GM18870 (cell line): ENCODE measurements around the gene CD55.
"Not testable (repeated sequence)": the region's sequence is repeated elsewhere in the genome, so short reads cannot be mapped to it uniquely, and the experiment has no call there.

Experiments
- ATAC-seq: cut with Tn5 transposase; IDR thresholded peaks from one replicate; pipeline ENCODE4 v1.9.1; 2021; ENCODE audit warnings: moderate library complexity; ENCODE audit not compliant: unreplicated experiment

The CD55 gene

GRCh38 chr1:207305489-207305873 is 16.0 kb upstream of the CD55 start:
- ATAC-seq, result no peak

DNA sequence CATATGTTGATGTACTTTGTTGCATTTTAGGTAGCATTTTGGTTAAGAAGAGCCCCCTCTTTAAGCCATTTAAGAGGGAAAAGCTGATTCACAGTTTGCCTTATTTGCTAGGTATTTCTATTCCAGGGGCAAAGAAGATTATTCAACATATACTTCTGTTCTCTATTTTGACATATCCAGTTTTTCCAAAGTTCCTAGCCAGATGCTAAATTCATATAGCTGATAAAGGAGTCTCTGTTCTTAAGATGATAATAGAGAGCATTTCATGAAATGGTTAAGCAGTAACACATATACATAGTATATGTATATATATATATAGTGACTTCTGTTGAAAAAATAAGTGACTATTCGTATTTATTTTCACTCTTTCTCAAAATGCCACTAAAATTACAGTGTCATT is 15.5 kb upstream of the CD55 start:
- no peak for ATAC-seq

DNA sequence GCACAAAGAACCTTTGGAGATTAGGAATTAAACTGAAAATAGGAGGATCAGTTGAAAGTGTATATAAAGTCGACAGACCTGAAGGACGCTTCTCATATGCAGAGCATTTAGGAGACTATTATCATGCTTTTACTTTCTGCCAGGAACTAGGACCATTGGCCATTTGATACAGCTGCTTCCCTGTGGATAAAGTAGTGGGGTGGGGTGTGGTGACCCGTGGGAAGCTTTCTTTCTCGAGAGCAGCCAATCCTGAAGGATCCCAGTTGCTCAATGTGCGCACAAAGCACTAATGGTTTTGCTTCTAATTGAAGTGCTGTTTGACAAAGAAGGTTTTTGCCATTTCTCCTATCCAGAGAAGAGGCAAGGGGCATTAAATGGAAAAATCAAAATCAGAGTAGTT is 14.9 kb upstream of the CD55 start:
- no peak for ATAC-seq

DNA sequence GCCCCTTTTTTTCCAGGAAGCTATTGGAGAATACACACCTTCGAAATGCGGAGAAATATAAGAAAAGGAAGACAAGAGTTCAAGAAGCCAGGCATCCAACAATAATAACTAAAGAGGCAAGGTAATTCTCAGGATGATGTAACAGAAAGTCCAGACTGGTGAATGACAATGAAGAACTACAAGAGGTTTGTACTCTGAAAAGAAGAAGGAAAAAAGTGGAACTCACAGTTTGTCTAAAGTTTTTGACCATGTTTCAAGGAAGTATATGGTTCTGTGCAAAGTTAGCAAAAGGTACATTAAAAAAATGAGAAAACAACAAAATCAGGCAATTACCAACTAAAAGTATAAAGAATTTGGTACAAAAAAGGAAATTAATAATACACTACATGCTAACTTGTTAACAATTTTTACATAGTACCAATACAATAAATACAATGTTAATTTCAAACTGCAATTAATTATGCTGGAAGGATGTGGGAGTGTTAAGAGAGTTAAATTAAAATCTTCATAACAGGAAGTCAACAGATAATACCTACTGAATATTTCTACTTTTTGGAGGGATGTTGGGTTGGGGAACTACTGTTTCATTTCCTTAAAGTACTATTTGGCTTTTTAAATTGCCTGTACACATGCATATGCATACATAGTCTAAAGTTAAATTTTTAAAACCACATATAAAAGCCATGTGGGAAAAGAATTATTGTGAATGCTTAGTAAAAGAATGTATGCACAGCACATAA is 12.9 kb upstream of the CD55 start:
- no peak for ATAC-seq

DNA sequence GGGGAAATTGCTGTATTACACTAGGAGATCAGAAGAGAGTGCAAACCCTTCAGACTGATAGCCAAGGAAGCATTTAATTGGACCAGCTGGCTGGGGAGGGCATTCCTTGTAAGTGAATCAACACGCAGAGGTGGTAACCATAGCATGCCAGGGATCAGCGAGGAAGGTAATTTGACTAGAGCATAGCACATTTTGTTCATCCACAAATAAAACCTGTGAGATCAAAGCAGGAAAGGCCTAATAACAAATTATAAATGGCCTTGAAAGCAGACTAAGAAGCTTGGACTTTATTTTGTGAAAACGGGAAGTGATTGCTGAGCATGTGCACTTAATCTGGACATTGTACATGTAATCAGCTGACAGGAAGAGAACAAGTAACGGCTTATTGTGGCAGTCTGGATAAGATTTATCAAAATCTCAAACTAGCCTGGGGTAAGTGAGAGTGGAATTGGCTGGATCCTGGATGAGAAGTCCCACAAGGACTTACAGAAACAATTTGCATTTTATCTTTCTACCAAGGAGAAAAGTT is 11.7 kb upstream of the CD55 start:
- no peak for ATAC-seq

- no peak for ATAC-seq
Measured at GRCh38 chr1:207311888-207312603, 9.4 kb upstream of the CD55 start.

- no peak for ATAC-seq
Measured at GRCh38 chr1:207312604-207312920, 8.9 kb upstream of the CD55 start.

DNA sequence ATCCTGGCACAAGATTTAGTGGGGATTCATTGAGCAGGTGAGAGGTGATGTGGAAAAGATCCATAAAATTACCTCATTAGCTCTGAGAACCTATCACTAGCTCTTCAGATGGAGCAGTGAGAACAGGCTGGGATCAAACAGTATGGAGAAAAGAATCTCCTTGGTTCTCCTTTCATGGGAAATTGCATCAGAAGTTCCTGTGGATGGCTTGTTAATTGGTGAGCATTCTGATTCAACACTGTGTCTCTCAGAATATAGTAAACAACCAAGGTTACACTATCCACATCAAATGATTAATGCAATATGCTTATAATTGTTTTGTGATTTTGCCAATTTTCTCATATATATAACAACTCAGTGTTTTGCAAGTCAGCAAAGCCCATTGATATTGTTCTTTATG is 8.3 kb upstream of the CD55 start:
- ATAC-seq, result no peak

DNA sequence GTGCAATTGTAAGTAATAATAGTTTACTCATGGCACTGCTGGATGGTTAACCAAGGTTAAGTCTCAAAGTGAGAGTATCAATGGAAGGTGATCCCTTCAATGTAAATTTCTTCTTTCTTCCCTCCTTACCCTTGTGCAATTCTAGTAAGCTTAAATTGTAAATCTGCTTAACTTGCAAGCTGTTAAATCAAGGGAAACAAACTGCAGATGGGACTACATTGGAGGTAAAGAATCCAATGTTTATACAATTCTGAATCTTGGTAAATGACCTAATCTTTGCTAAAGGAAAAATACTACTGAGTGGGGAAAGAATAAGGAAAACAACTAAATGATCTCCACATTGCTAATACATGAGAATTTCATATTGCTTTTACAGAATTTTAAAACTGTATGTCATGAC is 6.7 kb upstream of the CD55 start:
- no peak for ATAC-seq

- no peak for ATAC-seq
Measured at GRCh38 chr1:207315435-207315834, 6.0 kb upstream of the CD55 start.

- no peak for ATAC-seq
Measured at GRCh38 chr1:207316141-207316540, 5.3 kb upstream of the CD55 start.

- no peak for ATAC-seq
Measured at GRCh38 chr1:207316622-207317391, 4.7 kb upstream of the CD55 start.

- no peak for ATAC-seq
Measured at GRCh38 chr1:207317561-207317960, 3.9 kb upstream of the CD55 start.

DNA sequence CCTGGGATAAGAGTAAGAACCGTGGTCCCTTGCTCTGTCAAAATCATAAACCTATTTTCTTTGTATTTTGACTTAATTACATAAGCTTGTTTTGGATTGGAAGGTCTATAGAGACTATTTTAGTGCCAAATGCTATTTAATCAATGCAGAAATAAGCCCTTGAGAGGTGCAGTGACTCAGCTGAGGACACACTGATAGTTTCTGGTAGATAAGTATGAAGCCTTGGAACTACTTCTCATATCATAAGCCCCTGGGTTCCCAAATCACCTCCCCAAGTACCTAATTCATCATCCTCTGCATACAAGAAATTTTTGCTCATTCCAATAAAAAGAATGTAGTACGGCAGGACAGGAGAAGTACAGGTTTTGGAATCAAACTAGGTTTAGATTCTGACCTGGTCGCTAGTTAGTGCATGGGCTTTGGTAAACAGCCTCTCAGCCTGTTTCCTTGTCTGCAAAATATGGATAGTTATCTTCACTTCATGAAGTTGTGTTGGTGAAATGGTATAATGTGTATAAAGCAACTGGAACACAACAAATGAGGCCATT is 3.3 kb upstream of the CD55 start:
- no peak for ATAC-seq

DNA sequence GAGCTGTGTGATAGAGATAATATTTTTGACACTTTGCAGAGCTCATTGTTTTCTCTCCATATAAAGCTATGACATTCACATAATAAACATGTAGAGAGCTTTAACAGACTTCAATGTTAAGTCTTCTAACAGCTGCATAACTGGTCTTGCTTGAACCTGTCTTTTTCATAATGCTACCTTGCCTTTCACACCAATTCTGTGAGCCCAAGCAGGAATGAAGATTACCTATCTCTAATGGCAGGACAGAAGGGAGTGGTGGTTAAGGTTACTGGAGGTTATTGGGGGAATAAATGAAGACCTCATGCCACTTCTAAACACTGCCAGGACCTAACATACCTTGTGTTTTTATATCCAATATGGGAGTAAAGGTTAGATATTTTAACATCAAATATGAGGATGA is 2.3 kb upstream of the CD55 start:
- no peak for ATAC-seq

DNA sequence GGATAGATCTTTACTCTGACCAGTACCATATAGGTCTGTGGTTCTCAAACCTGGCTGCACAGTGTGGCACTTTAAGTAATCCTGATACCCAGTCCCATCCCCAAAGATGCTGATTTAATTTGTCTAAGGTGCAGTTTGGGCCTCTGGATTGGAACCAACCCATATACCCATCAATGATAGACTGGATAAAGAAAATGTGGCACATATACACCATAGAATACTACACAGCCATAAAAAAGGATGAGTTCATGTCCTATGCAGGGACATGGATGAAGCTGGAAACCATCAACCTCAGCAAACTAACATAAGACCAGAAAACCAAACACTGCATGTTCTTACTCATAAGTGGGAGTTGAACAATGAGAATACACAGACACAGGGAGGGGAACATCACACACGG is 1.4 kb upstream of the CD55 start:
- ATAC-seq, result not testable (repeated sequence)

GRCh38 chr1:207321790-207322645 is 540 bp downstream of the CD55 start:
- no peak for ATAC-seq

GRCh38 chr1:207323425-207324225 is 2.1 kb downstream of the CD55 start:
- no peak for ATAC-seq

- ATAC-seq, result no peak
Measured at GRCh38 chr1:207328004-207328403, 6.5 kb downstream of the CD55 start.

DNA sequence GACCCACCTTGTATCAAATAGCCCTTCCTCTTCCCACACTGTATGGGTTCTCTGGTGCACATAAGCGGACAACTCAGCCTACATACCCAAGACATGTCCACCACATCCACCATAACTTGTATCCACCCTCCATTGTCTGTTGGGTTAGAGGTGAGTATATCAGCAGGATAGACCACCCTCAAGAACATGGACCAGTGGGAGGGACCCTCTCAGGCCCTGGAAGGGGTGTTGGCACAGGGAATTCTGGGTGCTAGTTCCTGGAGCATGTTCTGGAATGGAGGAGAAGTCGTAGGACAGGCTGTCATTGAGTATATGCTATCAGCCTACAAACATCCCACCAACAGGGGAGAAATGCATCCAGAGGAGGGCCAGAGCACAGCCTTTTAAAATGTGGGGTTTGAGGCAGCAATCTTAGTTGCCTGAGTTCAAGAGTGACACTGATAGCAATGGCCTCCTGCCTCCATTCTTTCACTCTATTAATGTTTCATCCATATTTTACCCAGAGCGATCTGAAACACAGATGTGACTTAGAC is 7.5 kb downstream of the CD55 start:
- ATAC-seq, result no peak
